Activated CD4-positive, alpha-beta T cell treated with anti-CD3 and anti-CD28 coated beads for 36 hours (primary cell): ENCODE results near the gene CD44. TPM values are rescaled to one million over a fixed set of nuclear protein-coding genes. Genes with fewer than 3 reads are reported as not detected.
"Not testable (repeated sequence)": the region's sequence is repeated elsewhere in the genome, so short reads cannot be mapped to it uniquely, and the experiment has no call there.

Experiments
- ATAC-seq: fragments of 200-7000 bp; cut with Tn5 transposase; one replicate; pipeline ENCODE4 v1.10.0; 2021; ENCODE audit warnings: mild to moderate bottlenecking, moderate library complexity
- CTCF ChIA-PET: fragments of 350-600 bp; sonication (Branson Sonifier 250); formaldehyde crosslinking; loops from one replicate; lab custom pipeline; 2021; ENCODE audit warnings: antibody characterized with exemption; lab: Charles Lee
- POLR2A ChIA-PET: fragments of 350-600 bp; sonication (Branson Sonifier 250); formaldehyde crosslinking; loops from one replicate; lab custom pipeline; 2021; ENCODE audit warnings: antibody characterized with exemption, inconsistent platforms; lab: Charles Lee
- DNase-seq: peaks from one replicate; pipeline ENCODE4 v3.0.0-alpha.2; 2020
- H3K27ac Mint-ChIP-seq: one replicate; pipeline ENCODE4 v1.8.0; 2021; ENCODE audit warnings: mixed read lengths
- H3K27me3 Mint-ChIP-seq: one replicate; pipeline ENCODE4 v1.8.0; 2021; ENCODE audit warnings: mixed read lengths
- H3K36me3 Mint-ChIP-seq: one replicate; pipeline ENCODE4 v1.8.0; 2021; ENCODE audit warnings: low read depth, mixed read lengths
- H3K4me1 Mint-ChIP-seq: one replicate; pipeline ENCODE4 v1.8.0; 2021; ENCODE audit warnings: mixed read lengths
- H3K4me3 Mint-ChIP-seq: one replicate; pipeline ENCODE4 v1.8.0; 2021; ENCODE audit warnings: mild to moderate bottlenecking, moderate library complexity, mixed read lengths
- H3K9me3 Mint-ChIP-seq: one replicate; pipeline ENCODE4 v1.8.0; 2021; ENCODE audit warnings: low read depth, mixed read lengths
- intact Hi-C, 2 experiments: fragments of 100-400 bp; cut with DNase I in 1 of 2; cut with micrococcal nuclease in 1 of 2; formaldehyde crosslinking; loops; one replicate each; pipeline versions ENCODE4 v1.14.2 to v1.15.1; 2022 to 2024; cut with DNase I, micrococcal nuclease
- total RNA-seq, 2 experiments: library from RNA; stranded (reverse); gene quantifications; one replicate each; pipeline ENCODE4 v1.2.3, GENCODE V29; 2021

CD44 gene
- total RNA-seq, 2 experiments from 2014 or later = 357 to 435 TPM

GRCh38 chr11:35226756-35227155 is 87.8 kb downstream of the CD44 start:
- POLR2A ChIA-PET, ATAC-seq, H3K4me1 Mint-ChIP-seq, H3K4me3 Mint-ChIP-seq, H3K27ac Mint-ChIP-seq, DNase-seq, H3K27me3 Mint-ChIP-seq, CTCF ChIA-PET, intact Hi-C loops, H3K9me3 Mint-ChIP-seq: not testable (repeated sequence)
- peaks cover 89% of the 10 kb centered on the region for H3K36me3 Mint-ChIP-seq

- no peak overlapping the region for H3K4me3 Mint-ChIP-seq
- ChIA-PET CTCF (interaction anchor here (1.0 kb wide), 1 partner anchor 13 kb away, joined by 8 read pairs; no protein-coding TSS in a partner anchor), POLR2A (no interaction called here)
- intact Hi-C loops = no loop called here
- no peaks in the 10 kb centered on the region for H3K27me3 Mint-ChIP-seq
- H3K27ac Mint-ChIP-seq = peak overlapping the region; percentile 58
- H3K4me1 Mint-ChIP-seq = peaks cover 10% of the 10 kb centered on the region
- H3K36me3 Mint-ChIP-seq = peaks cover 93% of the 10 kb centered on the region
- ATAC-seq (no peak), DNase-seq (no peak)
- peaks cover 9% of the 10 kb centered on the region for H3K9me3 Mint-ChIP-seq
Measured at GRCh38 chr11:35227576-35228327, 88.8 kb downstream of the CD44 start.

GRCh38 chr11:35228328-35228725 is 89.4 kb downstream of the CD44 start:
- Mint-ChIP-seq H3K4me1 (peaks cover 13% of the 10 kb centered on the region), H3K4me3 (no peak overlapping the region), H3K27me3 (no peaks in the 10 kb centered on the region), H3K36me3 (peaks cover 91% of the 10 kb centered on the region), H3K9me3 (peaks cover 10% of the 10 kb centered on the region), H3K27ac (peak overlapping the region; percentile 35)
- no peak for DNase-seq
- CTCF ChIA-PET = no interaction called here
- intact Hi-C loops = no loop called here
- POLR2A ChIA-PET = no interaction called here
- ATAC-seq = no peak

DNA sequence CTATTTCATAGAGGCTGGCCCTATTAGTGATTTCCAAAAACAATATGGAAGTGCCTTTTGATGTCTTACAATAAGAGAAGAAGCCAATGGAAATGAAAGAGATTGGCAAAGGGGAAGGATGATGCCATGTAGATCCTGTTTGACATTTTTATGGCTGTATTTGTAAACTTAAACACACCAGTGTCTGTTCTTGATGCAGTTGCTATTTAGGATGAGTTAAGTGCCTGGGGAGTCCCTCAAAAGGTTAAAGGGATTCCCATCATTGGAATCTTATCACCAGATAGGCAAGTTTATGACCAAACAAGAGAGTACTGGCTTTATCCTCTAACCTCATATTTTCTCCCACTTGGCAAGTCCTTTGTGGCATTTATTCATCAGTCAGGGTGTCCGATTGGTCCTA is 91.4 kb downstream of the CD44 start:
- intact Hi-C loops = no loop called here
- DNase-seq (no peak), ATAC-seq (no peak)
- CTCF ChIA-PET = interaction anchor here (1.0 kb wide), 1 partner anchor 73 kb away, joined by 3 read pairs; no protein-coding TSS in a partner anchor
- POLR2A ChIA-PET = interaction anchor here (0.6 kb wide), 1 partner anchor 1034 kb away, joined by 3 read pairs; no protein-coding TSS in a partner anchor
- H3K27ac Mint-ChIP-seq = no peak overlapping the region
- H3K4me1 Mint-ChIP-seq = peaks cover 29% of the 10 kb centered on the region
- peaks cover 19% of the 10 kb centered on the region for H3K9me3 Mint-ChIP-seq
- peaks cover 85% of the 10 kb centered on the region for H3K36me3 Mint-ChIP-seq
- H3K27me3 Mint-ChIP-seq = no peaks in the 10 kb centered on the region
- no peak overlapping the region for H3K4me3 Mint-ChIP-seq

DNA sequence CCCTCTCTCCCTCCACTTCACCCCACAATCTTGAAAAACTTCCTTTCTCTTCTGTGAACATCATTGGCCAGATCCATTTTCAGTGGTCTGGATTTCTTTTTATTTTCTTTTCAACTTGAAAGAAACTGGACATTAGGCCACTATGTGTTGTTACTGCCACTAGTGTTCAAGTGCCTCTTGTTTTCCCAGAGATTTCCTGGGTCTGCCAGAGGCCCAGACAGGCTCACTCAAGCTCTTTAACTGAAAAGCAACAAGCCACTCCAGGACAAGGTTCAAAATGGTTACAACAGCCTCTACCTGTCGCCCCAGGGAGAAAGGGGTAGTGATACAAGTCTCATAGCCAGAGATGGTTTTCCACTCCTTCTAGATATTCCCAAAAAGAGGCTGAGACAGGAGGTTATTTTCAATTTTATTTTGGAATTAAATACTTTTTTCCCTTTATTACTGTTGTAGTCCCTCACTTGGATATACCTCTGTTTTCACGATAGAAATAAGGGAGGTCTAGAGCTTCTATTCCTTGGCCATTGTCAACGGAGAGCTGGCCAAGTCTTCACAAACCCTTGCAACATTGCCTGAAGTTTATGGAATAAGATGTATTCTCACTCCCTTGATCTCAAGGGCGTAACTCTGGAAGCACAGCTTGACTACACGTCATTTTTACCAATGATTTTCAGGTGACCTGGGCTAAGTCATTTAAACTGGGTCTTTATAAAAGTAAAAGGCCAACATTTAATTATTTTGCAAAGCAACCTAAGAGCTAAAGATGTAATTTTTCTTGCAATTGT is 92.3 kb downstream of the CD44 start:
- no peak overlapping the region for H3K4me3 Mint-ChIP-seq
- peak overlapping the region; percentile 19 for H3K27ac Mint-ChIP-seq
- H3K9me3 Mint-ChIP-seq = peaks cover 19% of the 10 kb centered on the region
- H3K36me3 Mint-ChIP-seq = peaks cover 84% of the 10 kb centered on the region
- no peaks in the 10 kb centered on the region for H3K27me3 Mint-ChIP-seq
- DNase-seq = no peak
- peaks cover 38% of the 10 kb centered on the region for H3K4me1 Mint-ChIP-seq
- ChIA-PET CTCF (interaction anchor here (1.0 to 1.4 kb wide), 2 partner anchors 13 to 72 kb away, joined by 3 read pairs; no protein-coding TSS in a partner anchor), POLR2A (no interaction called here)
- intact Hi-C loops = no loop called here
- no peak for ATAC-seq

DNA sequence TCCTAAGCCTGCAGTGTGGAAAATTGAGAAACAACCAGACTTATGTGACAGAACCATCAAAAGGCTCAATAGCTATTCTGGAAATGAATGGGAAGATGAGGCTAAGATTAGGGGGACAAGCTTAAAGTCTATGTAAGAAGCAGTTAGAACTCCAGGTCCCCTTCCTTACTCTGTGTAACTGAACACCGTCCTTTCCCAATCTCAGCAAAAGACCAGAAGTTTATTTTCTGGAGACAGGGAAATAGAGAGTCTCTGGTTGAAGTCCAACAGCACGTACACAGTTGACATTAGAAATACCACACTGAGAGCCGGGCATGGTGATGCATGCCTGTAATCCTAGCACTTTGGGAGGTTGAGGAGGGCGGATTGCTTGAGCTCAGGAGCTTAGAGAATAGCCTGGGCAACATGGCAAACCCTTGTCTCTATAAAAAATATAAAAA is 93.9 kb downstream of the CD44 start:
- H3K27me3 Mint-ChIP-seq = no peaks in the 10 kb centered on the region
- peaks cover 19% of the 10 kb centered on the region for H3K9me3 Mint-ChIP-seq
- peaks cover 68% of the 10 kb centered on the region for H3K36me3 Mint-ChIP-seq
- POLR2A ChIA-PET = no interaction called here
- peak overlapping the region; percentile 40 for H3K27ac Mint-ChIP-seq
- ATAC-seq (no peak), DNase-seq (no peak)
- CTCF ChIA-PET = interaction anchor here (0.6 to 1.5 kb wide), 2 partner anchors 23 to 256 kb away, joined by 3 to 4 read pairs; no protein-coding TSS in a partner anchor
- H3K4me1 Mint-ChIP-seq = peaks cover 53% of the 10 kb centered on the region
- intact Hi-C loops = no loop called here
- no peak overlapping the region for H3K4me3 Mint-ChIP-seq

DNA sequence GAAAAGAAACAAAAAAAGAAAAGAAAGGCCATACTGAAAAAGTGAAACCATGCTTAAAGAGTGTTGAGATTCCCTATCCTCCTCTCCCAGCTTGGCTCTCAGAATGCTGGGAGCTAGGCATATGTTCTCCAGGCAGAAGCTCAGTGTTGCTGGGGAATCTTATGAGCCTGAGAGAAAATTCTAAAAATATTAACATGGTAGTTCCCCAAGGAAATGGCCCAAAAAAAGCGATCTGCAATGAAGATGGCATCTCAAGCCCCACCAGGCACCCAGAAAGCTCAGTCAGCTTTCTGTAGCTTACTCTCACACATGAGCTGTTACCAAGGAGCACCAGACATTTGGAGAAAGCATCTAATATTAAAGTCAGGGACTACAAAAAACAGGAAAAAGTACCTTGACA is 94.5 kb downstream of the CD44 start:
- Mint-ChIP-seq H3K27me3 (no peaks in the 10 kb centered on the region), H3K36me3 (peaks cover 62% of the 10 kb centered on the region), H3K4me1 (peaks cover 59% of the 10 kb centered on the region), H3K27ac (no peak overlapping the region), H3K9me3 (peaks cover 19% of the 10 kb centered on the region), H3K4me3 (no peak overlapping the region)
- intact Hi-C loops = no loop called here
- POLR2A ChIA-PET = no interaction called here
- DNase-seq = no peak
- CTCF ChIA-PET = interaction anchor here (0.6 to 1.7 kb wide), 8 partner anchors 23 to 1503 kb away, joined by 3 to 5 read pairs (median 4); no protein-coding TSS in a partner anchor
- no peak for ATAC-seq

- no peak overlapping the region for H3K4me3 Mint-ChIP-seq
- peak overlapping the region; percentile 18 for H3K27ac Mint-ChIP-seq
- intact Hi-C loops = loop anchor here (5.0 kb wide), 3 partner anchors 67 to 222 kb away; no protein-coding TSS in a partner anchor
- ATAC-seq = no peak
- peaks cover 61% of the 10 kb centered on the region for H3K4me1 Mint-ChIP-seq
- no peak for DNase-seq
- ChIA-PET POLR2A (no interaction called here), CTCF (interaction anchor here (0.7 to 5.7 kb wide), 11 partner anchors 11 to 308 kb away, joined by 3 to 40 read pairs (median 4); no protein-coding TSS in a partner anchor)
- peaks cover 52% of the 10 kb centered on the region for H3K36me3 Mint-ChIP-seq
- peaks cover 19% of the 10 kb centered on the region for H3K9me3 Mint-ChIP-seq
- no peaks in the 10 kb centered on the region for H3K27me3 Mint-ChIP-seq
Measured at GRCh38 chr11:35234460-35235156, 95.6 kb downstream of the CD44 start.

DNA sequence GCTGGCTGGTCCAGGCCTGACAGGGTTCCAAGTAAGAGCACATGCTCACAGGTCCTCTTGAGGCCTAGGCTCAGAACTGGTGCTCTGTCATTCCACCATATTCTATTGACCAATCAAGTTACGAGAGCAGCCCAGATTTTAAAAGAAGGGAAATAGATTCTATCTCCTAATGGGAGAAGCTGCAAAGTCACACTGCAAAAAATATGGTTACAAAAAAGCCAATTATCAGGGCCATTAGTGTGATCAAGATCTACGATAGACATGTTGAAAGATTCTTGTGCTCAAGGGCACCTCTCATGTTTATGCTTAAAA is 96.1 kb downstream of the CD44 start:
- H3K36me3 Mint-ChIP-seq = peaks cover 47% of the 10 kb centered on the region
- no peak for ATAC-seq
- no peak for DNase-seq
- no peaks in the 10 kb centered on the region for H3K27me3 Mint-ChIP-seq
- ChIA-PET POLR2A (no interaction called here), CTCF (interaction anchor here (1.1 to 5.7 kb wide), 7 partner anchors 9 to 309 kb away, joined by 3 to 40 read pairs (median 5); no protein-coding TSS in a partner anchor)
- peaks cover 19% of the 10 kb centered on the region for H3K9me3 Mint-ChIP-seq
- intact Hi-C loops = loop anchor here (5.0 kb wide), 3 partner anchors 68 to 223 kb away; no protein-coding TSS in a partner anchor
- peaks cover 63% of the 10 kb centered on the region for H3K4me1 Mint-ChIP-seq
- H3K27ac Mint-ChIP-seq = peak overlapping the region; percentile 35
- no peak overlapping the region for H3K4me3 Mint-ChIP-seq

GRCh38 chr11:35235498-35235897 is 96.5 kb downstream of the CD44 start:
- Mint-ChIP-seq H3K27me3 (no peaks in the 10 kb centered on the region), H3K4me3 (peak overlapping the region; percentile 25), H3K36me3 (peaks cover 43% of the 10 kb centered on the region), H3K27ac (peak overlapping the region; percentile 59), H3K4me1 (peaks cover 63% of the 10 kb centered on the region), H3K9me3 (peaks cover 19% of the 10 kb centered on the region)
- ChIA-PET POLR2A (no interaction called here), CTCF (interaction anchor here (0.6 to 5.7 kb wide), 12 partner anchors 10 to 334 kb away, joined by 3 to 40 read pairs (median 4); no protein-coding TSS in a partner anchor)
- DNase-seq (no peak), ATAC-seq (peak; percentile 28)
- intact Hi-C loops = loop anchor here (5.0 kb wide), 3 partner anchors 68 to 223 kb away; no protein-coding TSS in a partner anchor
